ENCODE results near the gene OR1K1. TPM values are rescaled to one million over a fixed set of nuclear protein-coding genes. Genes with fewer than 3 reads are reported as not detected.

Gene OR1K1
- total and polyA plus RNA-seq, 9 of the 15 experiments (the other 6 are each of a cell fraction or from before 2014, with no cell fraction given) = not detected

DNA sequence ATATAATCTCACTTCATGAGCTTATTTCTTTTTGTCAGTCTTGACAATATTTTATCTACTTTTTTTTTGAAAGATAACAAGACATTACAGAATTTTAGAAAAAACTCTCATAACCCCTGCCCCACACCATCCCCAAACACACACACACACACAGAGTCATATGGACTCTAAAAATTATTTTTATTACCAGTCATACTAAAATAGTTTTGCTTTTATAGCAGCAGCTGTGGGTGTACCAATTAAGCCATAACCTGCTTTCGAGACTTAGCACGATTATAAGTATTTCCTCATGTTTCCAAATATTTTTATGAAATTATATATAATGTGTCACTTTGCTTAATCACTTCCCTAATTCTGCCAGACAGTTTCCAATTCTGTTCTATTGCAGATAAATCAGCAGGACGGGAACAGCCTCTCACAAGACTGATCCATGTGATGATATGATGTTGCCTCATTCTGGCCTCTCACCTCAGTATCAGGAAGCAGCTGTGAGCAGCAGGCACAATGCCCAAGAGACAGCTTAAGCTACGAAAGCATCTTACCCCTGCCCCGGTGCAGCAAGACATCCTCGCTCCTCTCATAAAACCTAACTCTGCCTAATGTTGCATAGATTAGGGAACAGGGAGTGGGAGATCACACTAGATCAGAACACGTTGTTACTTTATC is 21.5 kb downstream of the OR1K1 start (continued):
- no peak for TF ChIP-seq RBM14 (IDR thresholded peaks at IDR 0.05; ENCODE audit: borderline replicate concordance, insufficient read depth, low read depth, low read length)
- peak; percentile 57 for TF ChIP-seq NCOR1 (IDR thresholded peaks at IDR 0.05)
- TF ChIP-seq TBL1XR1 (IDR thresholded peaks at IDR 0.05; ENCODE audit: low read length in 2 of 2) = peak in 1 of 2 experiments; percentile 53; a peak in 1 of 4 replicates
- TF ChIP-seq GABPB1 (CRISPR knock-in tag; IDR thresholded peaks at IDR 0.05) = no peak
- 0 out of 2 replicates have a peak, but pooled peaks have one; percentile 34 for TF ChIP-seq PML (IDR thresholded peaks at IDR 0.05; ENCODE audit: low read length)
- TF ChIP-seq DACH1 (IDR thresholded peaks at IDR 0.05; ENCODE audit: partially characterized antibody) = peak; percentile 39
- peak; percentile 16; the same call in 1 of the 2 replicates for TF ChIP-seq JUN (IDR thresholded peaks at IDR 0.05; ENCODE audit: borderline replicate concordance, low read depth, low read length)
- no peak for TF ChIP-seq JUN (CRISPR knock-in tag; IDR thresholded peaks at IDR 0.05; ENCODE audit: borderline replicate concordance)
- TF ChIP-seq MEIS2 (IDR thresholded peaks at IDR 0.05; ENCODE audit: partially characterized antibody) = peak; percentile 85
- peak; percentile 88 for TF ChIP-seq SMAD4 (CRISPR knock-in tag; conservative IDR thresholded peaks at IDR 0.05)
- TF ChIP-seq NR2C1 (IDR thresholded peaks at IDR 0.05) = 0 out of 2 replicates have a peak, but pooled peaks have one; percentile 17
- peak; percentile 57; the same call in 1 of the 2 replicates for TF ChIP-seq NR2C1 (tag; IDR thresholded peaks at IDR 0.05)
- peak; percentile 70 for TF ChIP-seq ELF1 (tag; IDR thresholded peaks at IDR 0.05)
- no peak for TF ChIP-seq TRIM28 (IDR thresholded peaks at IDR 0.05)
- TF ChIP-seq AFF4 (CRISPR knock-in tag; IDR thresholded peaks at IDR 0.05) = no peak
- no peak for TF ChIP-seq SRSF3 (IDR thresholded peaks at IDR 0.05; ENCODE audit: insufficient read depth, low read length)
- TF ChIP-seq ZNF395 (CRISPR knock-in tag; IDR thresholded peaks at IDR 0.05) = 0 out of 2 replicates have a peak, but pooled peaks have one; percentile 26
- peak; percentile 69 for TF ChIP-seq BHLHE40 (IDR thresholded peaks at IDR 0.05; ENCODE audit: low read length)
- TF ChIP-seq L3MBTL2 (IDR thresholded peaks at IDR 0.05) = peak; percentile 79
- TF ChIP-seq, protein P1, sequence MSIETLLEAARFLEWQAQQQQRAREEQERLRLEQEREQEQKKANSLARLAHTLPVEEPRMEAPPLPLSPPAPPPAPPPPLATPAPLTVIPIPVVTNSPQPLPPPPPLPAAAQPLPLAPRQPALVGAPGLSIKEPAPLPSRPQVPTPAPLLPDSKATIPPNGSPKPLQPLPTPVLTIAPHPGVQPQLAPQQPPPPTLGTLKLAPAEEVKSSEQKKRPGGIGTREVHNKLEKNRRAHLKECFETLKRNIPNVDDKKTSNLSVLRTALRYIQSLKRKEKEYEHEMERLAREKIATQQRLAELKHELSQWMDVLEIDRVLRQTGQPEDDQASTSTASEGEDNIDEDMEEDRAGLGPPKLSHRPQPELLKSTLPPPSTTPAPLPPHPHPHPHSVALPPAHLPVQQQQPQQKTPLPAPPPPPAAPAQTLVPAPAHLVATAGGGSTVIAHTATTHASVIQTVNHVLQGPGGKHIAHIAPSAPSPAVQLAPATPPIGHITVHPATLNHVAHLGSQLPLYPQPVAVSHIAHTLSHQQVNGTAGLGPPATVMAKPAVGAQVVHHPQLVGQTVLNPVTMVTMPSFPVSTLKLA (conservative IDR thresholded peaks at IDR 0.05) = peak in 1 of 2 experiments; percentile 42; a peak in 2 of 4 replicates
- peak; percentile 48; the same call in 1 of the 2 replicates for TF ChIP-seq EP300 (IDR thresholded peaks at IDR 0.05; ENCODE audit: low read length)
- no peak for TF ChIP-seq ZNF696 (CRISPR knock-in tag; conservative IDR thresholded peaks at IDR 0.05)
- no peak for TF ChIP-seq ZNF584 (CRISPR knock-in tag; IDR thresholded peaks at IDR 0.05; ENCODE audit: low read depth)
